ENCODE results near the gene PPP6R1.
"Not testable (repeated sequence)": the region's sequence is repeated elsewhere in the genome, so short reads cannot be mapped to it uniquely, and the experiment has no call there.

The PPP6R1 gene

DNA sequence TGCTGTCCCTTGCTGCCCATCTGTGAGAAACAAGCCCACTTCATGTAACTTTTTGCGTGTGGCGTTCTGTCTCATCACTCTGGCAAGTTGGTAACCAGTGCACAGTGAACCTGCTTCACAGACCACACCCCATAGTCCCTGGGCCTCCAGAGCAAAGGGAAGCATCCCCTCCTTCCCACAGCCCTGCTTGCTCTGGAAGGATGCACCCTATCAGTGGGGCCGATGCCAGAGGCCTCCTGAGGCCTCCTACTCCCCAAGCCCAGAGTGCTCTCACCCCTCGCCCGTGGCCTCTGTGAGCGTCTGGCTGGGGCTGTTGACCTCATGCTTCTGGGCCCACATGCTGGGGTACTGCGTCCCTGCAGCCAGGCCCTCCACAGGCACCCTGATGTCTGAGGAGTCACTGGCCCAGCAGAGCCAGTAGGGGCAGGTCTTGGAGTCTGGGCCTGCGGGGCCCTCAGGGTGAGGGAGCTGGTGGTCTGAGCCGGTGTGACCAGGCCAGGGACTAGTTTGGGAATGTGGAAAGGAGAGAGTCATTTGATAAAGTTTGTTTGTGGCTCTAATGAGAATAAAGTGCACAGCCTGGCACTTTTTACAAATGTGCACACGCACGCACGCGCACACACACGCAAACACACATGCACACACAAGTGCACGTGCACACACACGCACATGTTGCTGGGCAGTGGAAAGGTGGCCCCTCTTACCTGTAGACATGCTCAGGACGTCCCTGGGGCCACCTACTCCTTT is 35.4 kb downstream of the PPP6R1 start:
- DNase-seq: no peak

DNA sequence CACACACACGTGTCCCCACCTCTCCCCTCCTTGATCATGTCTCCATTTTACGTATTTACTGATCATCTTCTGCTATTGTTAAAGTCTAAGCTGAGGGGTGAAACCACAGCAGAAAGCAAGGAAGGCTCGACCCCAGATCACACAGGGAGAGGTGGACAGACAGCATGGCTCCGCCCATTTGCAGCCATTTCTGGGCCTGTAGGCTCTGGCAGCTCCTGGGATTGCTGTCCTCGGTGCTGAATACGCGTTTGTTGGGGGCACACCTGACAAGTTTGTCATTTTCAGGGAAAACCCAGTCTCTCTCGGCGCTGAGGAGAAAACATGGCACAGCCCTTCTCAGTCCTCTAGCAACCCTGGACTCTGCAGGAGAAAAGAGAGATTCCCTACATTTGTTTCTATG is 38.3 kb downstream of the PPP6R1 start:
- DNase-seq: no peak

GRCh38 chr19:55216461-55217198 is 42.2 kb downstream of the PPP6R1 start:
- peak; percentile 100 for DNase-seq

DNA sequence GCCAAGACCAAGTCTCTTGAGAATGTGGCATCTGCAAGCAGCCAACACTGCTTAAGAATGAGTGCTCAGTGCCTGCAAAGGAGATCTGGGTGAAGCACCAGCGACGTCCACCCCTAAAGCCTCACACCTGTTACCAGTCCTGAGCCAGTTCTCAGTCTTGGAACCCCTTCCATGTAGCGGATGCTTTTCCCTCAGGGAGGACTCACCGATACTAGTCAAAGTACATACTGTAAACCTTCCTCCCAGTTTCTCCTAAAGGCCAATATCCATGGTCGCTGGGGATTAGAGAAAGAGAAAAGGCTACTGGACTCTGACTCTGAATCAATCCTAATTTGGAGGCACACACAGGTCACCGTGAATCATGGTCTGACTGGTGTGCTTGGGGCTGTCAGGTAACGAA is 45.3 kb downstream of the PPP6R1 start:
- no peak for DNase-seq

DNA sequence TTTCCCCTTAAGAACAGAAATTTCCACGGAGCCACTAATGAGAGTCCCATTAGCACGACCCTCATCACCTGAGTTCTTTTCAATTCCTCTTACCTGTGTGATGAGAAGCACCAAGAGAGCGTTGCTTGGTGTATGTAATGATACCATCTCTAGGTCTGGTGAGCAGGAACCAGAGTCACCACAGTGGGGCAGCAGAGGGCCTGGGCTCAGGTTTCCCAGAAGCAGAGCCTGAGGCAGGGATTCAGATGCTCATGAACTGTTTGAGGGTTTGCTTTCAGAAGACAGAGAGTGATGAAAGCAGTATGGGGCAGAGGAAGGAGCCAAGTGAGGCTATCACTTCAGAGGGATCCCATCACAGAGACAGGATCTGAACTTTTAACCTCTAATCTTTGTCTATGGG is 46.4 kb downstream of the PPP6R1 start:
- DNase-seq: no peak

- peak; percentile 96 for DNase-seq
Measured at GRCh38 chr19:55209693-55210472, 48.9 kb downstream of the PPP6R1 start.

DNA sequence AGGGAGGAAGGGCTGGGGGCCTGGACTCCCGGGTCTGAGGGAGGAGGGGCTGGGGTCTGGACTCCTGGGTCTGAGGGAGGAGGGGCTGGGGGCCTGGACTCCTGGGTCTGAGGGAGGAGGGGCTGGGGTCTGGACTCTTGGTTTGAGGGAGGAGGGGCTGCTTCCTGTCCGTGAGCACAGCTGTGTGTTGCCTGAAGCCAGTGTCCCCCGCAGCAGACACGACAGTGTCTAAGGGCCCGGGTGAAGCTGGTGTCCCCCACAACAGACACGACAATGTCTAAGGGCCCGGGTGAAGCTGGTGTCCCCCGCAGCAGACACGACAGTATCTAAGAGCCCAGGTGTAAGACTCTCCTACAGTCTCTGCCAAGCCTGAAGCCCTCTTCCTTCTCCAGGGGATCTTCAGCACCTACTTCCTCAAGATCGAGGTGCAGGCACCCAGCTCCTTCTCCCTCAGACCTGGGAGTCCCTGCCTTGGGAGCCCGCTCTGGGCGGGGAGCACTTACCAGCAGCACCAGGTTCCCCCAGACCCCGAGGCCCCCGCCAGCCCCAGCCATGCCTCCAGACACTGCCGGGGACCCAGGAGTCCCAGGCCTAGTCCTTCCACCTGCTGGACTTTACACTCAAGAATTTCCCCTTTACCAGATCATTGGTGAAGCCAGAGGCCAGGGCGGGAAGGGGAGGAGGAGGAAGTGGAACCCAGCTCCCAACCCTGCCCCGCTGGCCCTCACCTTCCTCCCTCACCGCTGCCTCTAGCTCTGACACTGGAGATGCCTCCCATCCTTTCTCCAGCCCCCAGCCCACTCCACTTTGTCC is 49.7 kb downstream of the PPP6R1 start, which contains the start of gene PTPRH:
Gene PTPRH, minus strand, starts transcription at position 622 of the 813 bp plus-strand sequence. Its CDS starts 68 bp downstream, at position 554.
- no peak for DNase-seq

DNA sequence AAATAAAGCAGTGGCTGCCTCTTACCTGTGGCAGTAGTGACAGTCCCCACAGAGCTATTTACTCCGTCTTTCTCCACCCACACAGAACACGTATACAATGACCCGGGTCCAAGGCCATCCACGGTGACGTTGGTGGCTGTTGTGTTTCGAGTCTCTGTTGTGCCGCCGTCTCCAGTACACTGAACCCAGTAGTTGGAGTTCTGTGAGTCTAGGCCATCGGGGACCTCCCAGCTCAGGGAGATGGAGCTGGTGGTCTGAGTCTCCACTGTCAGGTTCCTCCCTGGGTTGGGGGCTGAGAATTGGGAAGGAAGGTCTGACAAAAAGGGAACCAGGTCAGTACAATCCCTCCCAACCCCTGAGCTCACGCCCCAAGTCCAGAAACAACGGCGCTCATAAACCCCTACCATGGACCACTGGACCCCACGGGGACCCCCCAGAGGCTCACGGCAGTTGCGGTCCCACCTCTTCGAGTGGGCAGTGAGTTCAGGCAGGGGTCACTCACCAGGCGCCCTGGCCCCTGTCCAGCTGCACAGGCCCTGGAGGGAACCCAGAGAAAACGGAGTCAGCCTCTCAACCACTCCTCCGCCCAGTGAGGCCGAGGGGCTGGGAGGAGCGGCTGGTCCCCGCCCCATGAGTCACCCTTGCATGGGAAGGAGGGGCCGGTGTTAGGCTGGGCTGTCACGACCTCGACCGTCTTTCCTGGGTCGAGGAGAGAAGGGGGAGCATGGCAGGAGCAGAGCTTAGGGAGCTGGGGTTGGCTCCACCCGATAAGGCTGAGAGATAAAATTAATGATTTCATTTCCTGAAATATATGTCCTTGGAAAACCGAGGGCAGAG is 51.9 kb downstream of the PPP6R1 start:
- DNase-seq: peak; percentile 93

- DNase-seq: not testable (repeated sequence)
Measured at GRCh38 chr19:55202199-55202598, 56.6 kb downstream of the PPP6R1 start.

- no peak for DNase-seq
Measured at GRCh38 chr19:55199620-55200204, 59.1 kb downstream of the PPP6R1 start.

DNA sequence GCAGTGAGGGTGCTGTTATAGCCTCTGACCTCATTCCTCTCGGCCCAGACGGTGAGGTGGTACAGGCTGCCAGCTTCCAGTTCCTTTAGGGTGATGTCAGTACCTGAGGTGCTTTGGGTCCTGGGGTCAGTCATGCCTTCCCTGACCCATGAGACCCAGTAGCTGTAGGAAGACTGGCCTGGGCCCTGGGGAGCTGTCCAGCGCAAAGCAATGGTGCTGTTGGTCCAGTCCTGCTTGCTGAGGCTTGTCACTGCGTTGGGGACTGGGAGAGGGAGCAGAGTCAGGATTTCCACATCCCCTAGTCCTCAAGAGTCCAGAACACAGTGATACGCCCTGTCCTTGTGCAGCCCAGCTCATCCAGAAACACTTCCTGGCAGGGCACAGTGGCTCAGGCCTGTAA is 60.2 kb downstream of the PPP6R1 start:
- DNase-seq: no peak

DNA sequence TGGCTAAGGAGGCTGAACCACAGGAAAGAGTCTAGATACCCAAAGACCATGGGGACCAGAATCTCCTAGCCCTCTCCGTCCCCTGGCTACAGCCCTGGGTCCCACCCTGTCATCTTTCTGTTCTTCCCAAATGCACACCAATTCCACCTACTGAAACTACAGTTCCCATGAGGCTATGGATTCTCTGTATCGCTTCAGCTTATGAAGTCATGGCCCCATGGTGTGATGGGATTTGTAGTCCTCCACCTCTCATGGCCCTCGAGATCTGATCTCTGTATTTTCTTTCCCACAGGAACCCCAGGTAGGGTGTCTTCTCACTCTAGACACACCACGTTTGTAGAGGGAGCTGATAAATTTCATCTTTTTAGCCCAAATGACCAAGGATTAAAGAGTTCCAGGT is 61.3 kb downstream of the PPP6R1 start:
- DNase-seq: no peak

DNA sequence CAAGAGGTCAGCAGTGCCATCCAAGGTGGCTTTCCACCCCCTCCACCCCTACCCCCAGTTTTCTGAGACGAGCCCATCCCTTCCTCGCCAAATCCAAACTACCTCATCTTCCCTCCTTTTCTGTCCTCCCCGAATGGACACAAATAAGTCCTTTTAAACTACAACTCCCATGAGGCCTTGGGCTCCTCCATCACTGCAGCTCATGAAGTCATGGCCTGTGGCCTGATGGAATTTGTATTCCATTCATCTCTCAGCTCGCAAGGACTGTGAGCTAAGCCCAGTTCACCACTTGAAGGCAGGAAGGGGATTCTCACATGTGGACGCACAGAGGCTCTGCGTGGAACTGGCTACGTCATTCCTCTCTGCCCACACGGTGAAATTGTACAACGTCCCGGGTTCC is 62.0 kb downstream of the PPP6R1 start:
- no peak for DNase-seq

GRCh38 chr19:55193481-55193880 is 65.3 kb downstream of the PPP6R1 start:
- no peak for DNase-seq

DNA sequence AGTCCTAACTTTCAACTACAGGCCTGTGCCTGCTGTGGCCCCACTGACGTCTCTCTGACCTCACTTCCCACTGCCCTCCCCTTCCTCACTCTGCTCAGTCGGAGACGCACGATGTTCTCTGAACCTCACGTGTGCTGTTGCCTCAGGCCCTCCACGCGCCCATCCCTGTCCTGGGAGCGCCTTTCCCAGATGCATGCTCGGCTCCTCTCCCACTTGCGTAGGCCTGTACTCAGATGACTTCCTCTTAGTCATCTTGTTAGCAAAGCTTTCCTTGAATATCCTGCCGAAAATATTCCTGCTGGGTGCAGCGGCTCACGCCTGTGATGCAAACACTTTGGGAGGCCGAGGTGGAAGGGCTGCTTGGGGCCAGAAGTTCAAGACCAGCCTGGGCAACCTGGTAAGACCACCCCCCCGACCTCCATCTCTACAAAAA is 69.4 kb downstream of the PPP6R1 start:
- peak; percentile 75 for DNase-seq

DNA sequence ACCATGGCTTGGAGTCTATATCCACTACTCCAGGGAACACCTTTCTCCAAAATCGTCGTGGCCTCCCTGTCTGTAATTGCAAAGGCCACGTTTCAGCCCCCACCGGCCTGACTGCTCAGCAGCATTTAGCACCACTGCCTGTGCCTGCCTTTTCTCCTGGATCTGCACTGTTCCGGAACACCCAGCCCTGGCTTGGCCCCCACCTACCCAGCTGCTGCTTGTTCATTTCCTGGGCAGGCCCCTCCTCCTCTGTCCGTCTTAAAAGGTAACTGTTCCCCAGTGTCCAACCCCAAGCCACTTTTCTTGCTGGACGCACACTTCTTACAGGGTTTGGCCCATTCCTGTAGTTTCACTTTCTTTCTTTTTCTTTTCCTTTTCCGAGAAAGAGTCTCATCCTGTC is 70.2 kb downstream of the PPP6R1 start:
- DNase-seq: no peak

GRCh38 chr19:55186080-55186479 is 72.7 kb downstream of the PPP6R1 start:
- no peak for DNase-seq

DNA sequence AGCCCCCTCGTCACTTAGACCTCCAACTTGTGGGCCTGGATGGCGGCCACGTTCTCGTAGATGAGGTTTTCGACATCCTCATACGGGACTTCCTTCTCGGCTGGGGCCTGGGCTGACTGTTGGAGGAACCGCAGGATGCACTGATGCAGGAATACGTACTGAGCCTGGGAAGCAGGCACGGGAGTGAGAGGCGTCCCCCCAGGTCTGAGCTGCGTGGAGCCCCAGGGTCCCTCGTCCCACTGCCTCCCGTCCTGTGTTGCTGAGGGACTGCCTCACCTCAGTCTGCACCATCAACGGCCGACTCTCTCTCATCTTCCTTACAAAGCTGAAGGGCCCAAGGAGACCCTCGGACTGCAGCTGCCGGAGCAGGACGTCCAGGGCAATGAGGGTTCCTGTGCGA is 77.1 kb downstream of the PPP6R1 start:
- DNase-seq: no peak
